GM12878 (cell line): ENCODE measurements around the gene EPB42. TPM values are rescaled to one million over a fixed set of nuclear protein-coding genes. Genes with fewer than 3 reads are reported as not detected.

Experiments used
- ATF7 ChIP-seq: fragments of 450-650 bp; IDR thresholded peaks from 2 replicates; pipeline ENCODE4 v1.6.1; 2016; ENCODE audit warnings: low read depth, mild to moderate bottlenecking
- BCL11A ChIP-seq: IDR thresholded peaks from 2 replicates; pipeline ENCODE4 v1.6.1; 2011; ENCODE audit warnings: low read depth, low read length
- BMI1 ChIP-seq: fragments of 450-650 bp; IDR thresholded peaks from 2 replicates; pipeline ENCODE4 v1.6.1; 2016; ENCODE audit warnings: mild to moderate bottlenecking, moderate library complexity, borderline replicate concordance
- DPF2 ChIP-seq: fragments of 450-650 bp; IDR thresholded peaks from 2 replicates; pipeline ENCODE4 v1.6.1; 2017; ENCODE audit warnings: mild to moderate bottlenecking
- MEF2B ChIP-seq: fragments of 450-650 bp; IDR thresholded peaks from 2 replicates; pipeline ENCODE4 v1.6.1; 2018; ENCODE audit warnings: mild to moderate bottlenecking, moderate library complexity; ENCODE audit not compliant: partially characterized antibody, poor library complexity, severe bottlenecking
- MTA2 ChIP-seq: fragments of 450-650 bp; IDR thresholded peaks from 2 replicates; pipeline ENCODE4 v1.6.1; 2016; ENCODE audit warnings: low read depth, mild to moderate bottlenecking, moderate library complexity
- NFYB ChIP-seq: IDR thresholded peaks from 2 replicates; pipeline ENCODE4 v1.6.1; 2011; ENCODE audit warnings: low read depth, mild to moderate bottlenecking, low read length, improper control_type of control experiment, moderate library complexity; ENCODE audit not compliant: insufficient read depth
- NR2F1 ChIP-seq: fragments of 450-650 bp; conservative IDR thresholded peaks from 2 replicates; pipeline ENCODE4 v1.6.1; 2017; ENCODE audit warnings: mild to moderate bottlenecking
- SREBF2 ChIP-seq: IDR thresholded peaks from 2 replicates; pipeline ENCODE4 v1.6.1; 2012; ENCODE audit warnings: mild to moderate bottlenecking, low read length
- SUZ12 ChIP-seq: fragments of 200-600 bp; sonication (generic); IDR thresholded peaks from one replicate; pipeline ENCODE4 v1.6.1; 2018; ENCODE audit warnings: antibody characterized with exemption, mild to moderate bottlenecking; ENCODE audit not compliant: unreplicated experiment
- TAF1 ChIP-seq: IDR thresholded peaks from 2 replicates; pipeline ENCODE4 v1.6.1; 2011; ENCODE audit warnings: mild to moderate bottlenecking, low read depth, low read length, borderline replicate concordance
- WRNIP1 ChIP-seq: IDR thresholded peaks from 2 replicates; pipeline ENCODE4 v1.6.1; 2011; ENCODE audit warnings: low read depth, low read length, improper control_type of control experiment, borderline replicate concordance
- ZNF274 ChIP-seq: IDR thresholded peaks from one replicate; pipeline ENCODE4 v1.8.0; 2011; ENCODE audit not compliant: insufficient read length, insufficient read depth
- polyA plus RNA-seq, 11 experiments: library from polyadenylated mRNA; depleted of rRNA in 4 of 11; unstranded in 6 of 11; stranded (reverse) in 5 of 11; fragments of >200 nt; fragmentation: Nextera tagmentation in 4 of 11; fragmentation: Illumina TruSeq in 1 of 11; extraction: Ambion mirVana in 4 of 11; extraction: Trizol in 1 of 11; gene quantifications; 1 replicate in 1 of 11; 2 replicates in 10 of 11; pipeline versions ENCODE4 v1.2.1 to v1.2.3, GENCODE V29; 2011 to 2016; ENCODE audit warnings: inconsistent platforms in 2 of 11, missing spikeins in 2 of 11, low read depth in 1 of 11
- total RNA-seq, 4 experiments: library from RNA; depleted of rRNA in 3 of 4; stranded (reverse); fragments of >200 nt in 3 of 4; fragmentation: Illumina TruSeq in 1 of 4; extraction: Trizol in 1 of 4; gene quantifications; 2 replicates each; pipeline versions ENCODE4 v1.2.1 to v1.2.3, GENCODE V29; 2013 to 2021
- TF ChIP-seq, protein P1 (sequence below): fragments of 450-650 bp; IDR thresholded peaks from 2 replicates; pipeline ENCODE4 v1.6.1; 2017; ENCODE audit warnings: mild to moderate bottlenecking, moderate library complexity
- TF ChIP-seq, protein P2 (sequence below): fragments of 450-650 bp; IDR thresholded peaks from 2 replicates; pipeline ENCODE4 v1.6.1; 2017; ENCODE audit warnings: borderline replicate concordance
- TF ChIP-seq, protein P3 (sequence below): fragments of 450-650 bp; formaldehyde crosslinking; IDR thresholded peaks from 2 replicates; pipeline ENCODE4 v1.5.0; 2022; ENCODE audit warnings: mild to moderate bottlenecking, missing genetic modification characterization
- TF ChIP-seq, protein P4 (sequence below): IDR thresholded peaks from 2 replicates; pipeline ENCODE4 v1.6.1; 2011; ENCODE audit warnings: low read depth, low read length, improper control_type of control experiment, borderline replicate concordance
- TF ChIP-seq, protein P5 (sequence below): IDR thresholded peaks from 2 replicates; pipeline ENCODE4 v1.6.1; 2012; ENCODE audit warnings: low read length, inconsistent platforms
- TF ChIP-seq, protein P6 (sequence below): IDR thresholded peaks from 2 replicates; pipeline ENCODE4 v1.6.1; 2012; ENCODE audit warnings: low read depth, low read length, improper control_type of control experiment

The EPB42 gene
- total and polyA plus RNA-seq, 10 of the 15 experiments (the other 5 are each of a cell fraction or from before 2014, with no cell fraction given) = not detected

DNA sequence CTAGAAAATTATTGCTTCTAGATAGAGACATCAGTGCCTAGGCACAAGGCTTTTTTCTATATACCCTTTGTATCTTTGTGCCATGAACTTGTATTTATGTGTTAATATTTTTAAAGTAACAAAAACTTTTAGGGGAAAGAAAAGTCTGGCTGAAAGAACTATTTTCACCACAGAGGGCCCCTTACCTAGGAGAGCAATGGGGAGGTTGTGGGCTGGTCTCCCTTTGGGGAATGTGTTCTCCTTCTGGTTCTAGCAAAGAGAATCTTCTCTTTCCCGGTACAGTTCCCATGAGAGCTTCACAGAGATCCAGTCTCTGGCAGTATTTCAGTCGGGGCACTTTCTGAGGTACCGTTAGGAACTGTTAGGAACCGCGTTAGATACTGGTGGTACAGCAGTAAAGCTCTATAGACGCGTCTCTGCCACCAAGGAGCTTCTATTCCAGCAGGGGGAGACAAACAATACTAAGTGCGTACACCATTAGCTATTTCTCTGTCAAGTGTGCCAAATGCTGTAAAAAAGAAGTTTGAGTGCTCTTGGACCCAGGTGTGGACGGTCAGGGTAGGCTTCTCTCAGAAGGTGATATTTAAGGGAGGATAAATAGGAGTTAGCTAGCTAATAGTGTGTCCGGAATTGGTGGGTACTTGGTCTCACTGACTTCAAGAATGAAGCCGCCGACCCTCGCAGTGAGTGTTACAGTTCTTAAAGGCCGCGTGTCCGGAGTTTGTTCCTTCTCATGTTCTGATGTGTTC lies 4.6 kb upstream of the EPB42 start (continued):
- TF ChIP-seq BCL11A (no peak), NFYB (no peak), ZNF274 (no peak), DPF2 (no peak), TAF1 (no peak), MEF2B (no peak), MTA2 (no peak), WRNIP1 (no peak), SREBF2 (no peak), BMI1 (no peak), NR2F1 (no peak), SUZ12 (no peak), ATF7 (no peak)
- TF ChIP-seq, protein P1, sequence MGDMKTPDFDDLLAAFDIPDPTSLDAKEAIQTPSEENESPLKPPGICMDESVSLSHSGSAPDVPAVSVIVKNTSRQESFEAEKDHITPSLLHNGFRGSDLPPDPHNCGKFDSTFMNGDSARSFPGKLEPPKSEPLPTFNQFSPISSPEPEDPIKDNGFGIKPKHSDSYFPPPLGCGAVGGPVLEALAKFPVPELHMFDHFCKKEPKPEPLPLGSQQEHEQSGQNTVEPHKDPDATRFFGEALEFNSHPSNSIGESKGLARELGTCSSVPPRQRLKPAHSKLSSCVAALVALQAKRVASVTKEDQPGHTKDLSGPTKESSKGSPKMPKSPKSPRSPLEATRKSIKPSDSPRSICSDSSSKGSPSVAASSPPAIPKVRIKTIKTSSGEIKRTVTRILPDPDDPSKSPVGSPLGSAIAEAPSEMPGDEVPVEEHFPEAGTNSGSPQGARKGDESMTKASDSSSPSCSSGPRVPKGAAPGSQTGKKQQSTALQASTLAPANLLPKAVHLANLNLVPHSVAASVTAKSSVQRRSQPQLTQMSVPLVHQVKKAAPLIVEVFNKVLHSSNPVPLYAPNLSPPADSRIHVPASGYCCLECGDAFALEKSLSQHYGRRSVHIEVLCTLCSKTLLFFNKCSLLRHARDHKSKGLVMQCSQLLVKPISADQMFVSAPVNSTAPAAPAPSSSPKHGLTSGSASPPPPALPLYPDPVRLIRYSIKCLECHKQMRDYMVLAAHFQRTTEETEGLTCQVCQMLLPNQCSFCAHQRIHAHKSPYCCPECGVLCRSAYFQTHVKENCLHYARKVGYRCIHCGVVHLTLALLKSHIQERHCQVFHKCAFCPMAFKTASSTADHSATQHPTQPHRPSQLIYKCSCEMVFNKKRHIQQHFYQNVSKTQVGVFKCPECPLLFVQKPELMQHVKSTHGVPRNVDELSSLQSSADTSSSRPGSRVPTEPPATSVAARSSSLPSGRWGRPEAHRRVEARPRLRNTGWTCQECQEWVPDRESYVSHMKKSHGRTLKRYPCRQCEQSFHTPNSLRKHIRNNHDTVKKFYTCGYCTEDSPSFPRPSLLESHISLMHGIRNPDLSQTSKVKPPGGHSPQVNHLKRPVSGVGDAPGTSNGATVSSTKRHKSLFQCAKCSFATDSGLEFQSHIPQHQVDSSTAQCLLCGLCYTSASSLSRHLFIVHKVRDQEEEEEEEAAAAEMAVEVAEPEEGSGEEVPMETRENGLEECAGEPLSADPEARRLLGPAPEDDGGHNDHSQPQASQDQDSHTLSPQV = 0 out of 2 replicates have a peak, but pooled peaks have one; percentile 59
- TF ChIP-seq, protein P2, sequence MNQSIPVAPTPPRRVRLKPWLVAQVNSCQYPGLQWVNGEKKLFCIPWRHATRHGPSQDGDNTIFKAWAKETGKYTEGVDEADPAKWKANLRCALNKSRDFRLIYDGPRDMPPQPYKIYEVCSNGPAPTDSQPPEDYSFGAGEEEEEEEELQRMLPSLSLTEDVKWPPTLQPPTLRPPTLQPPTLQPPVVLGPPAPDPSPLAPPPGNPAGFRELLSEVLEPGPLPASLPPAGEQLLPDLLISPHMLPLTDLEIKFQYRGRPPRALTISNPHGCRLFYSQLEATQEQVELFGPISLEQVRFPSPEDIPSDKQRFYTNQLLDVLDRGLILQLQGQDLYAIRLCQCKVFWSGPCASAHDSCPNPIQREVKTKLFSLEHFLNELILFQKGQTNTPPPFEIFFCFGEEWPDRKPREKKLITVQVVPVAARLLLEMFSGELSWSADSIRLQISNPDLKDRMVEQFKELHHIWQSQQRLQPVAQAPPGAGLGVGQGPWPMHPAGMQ = no peak
- TF ChIP-seq, protein P3, sequence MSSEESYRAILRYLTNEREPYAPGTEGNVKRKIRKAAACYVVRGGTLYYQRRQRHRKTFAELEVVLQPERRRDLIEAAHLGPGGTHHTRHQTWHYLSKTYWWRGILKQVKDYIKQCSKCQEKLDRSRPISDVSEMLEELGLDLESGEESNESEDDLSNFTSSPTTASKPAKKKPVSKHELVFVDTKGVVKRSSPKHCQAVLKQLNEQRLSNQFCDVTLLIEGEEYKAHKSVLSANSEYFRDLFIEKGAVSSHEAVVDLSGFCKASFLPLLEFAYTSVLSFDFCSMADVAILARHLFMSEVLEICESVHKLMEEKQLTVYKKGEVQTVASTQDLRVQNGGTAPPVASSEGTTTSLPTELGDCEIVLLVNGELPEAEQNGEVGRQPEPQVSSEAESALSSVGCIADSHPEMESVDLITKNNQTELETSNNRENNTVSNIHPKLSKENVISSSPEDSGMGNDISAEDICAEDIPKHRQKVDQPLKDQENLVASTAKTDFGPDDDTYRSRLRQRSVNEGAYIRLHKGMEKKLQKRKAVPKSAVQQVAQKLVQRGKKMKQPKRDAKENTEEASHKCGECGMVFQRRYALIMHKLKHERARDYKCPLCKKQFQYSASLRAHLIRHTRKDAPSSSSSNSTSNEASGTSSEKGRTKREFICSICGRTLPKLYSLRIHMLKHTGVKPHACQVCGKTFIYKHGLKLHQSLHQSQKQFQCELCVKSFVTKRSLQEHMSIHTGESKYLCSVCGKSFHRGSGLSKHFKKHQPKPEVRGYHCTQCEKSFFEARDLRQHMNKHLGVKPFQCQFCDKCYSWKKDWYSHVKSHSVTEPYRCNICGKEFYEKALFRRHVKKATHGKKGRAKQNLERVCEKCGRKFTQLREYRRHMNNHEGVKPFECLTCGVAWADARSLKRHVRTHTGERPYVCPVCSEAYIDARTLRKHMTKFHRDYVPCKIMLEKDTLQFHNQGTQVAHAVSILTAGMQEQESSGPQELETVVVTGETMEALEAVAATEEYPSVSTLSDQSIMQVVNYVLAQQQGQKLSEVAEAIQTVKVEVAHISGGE (CRISPR knock-in tag) = no peak
- TF ChIP-seq, protein P4, sequence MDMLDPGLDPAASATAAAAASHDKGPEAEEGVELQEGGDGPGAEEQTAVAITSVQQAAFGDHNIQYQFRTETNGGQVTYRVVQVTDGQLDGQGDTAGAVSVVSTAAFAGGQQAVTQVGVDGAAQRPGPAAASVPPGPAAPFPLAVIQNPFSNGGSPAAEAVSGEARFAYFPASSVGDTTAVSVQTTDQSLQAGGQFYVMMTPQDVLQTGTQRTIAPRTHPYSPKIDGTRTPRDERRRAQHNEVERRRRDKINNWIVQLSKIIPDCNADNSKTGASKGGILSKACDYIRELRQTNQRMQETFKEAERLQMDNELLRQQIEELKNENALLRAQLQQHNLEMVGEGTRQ = no peak
- TF ChIP-seq, protein P5, sequence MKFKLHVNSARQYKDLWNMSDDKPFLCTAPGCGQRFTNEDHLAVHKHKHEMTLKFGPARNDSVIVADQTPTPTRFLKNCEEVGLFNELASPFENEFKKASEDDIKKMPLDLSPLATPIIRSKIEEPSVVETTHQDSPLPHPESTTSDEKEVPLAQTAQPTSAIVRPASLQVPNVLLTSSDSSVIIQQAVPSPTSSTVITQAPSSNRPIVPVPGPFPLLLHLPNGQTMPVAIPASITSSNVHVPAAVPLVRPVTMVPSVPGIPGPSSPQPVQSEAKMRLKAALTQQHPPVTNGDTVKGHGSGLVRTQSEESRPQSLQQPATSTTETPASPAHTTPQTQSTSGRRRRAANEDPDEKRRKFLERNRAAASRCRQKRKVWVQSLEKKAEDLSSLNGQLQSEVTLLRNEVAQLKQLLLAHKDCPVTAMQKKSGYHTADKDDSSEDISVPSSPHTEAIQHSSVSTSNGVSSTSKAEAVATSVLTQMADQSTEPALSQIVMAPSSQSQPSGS = no peak
- TF ChIP-seq, protein P6, sequence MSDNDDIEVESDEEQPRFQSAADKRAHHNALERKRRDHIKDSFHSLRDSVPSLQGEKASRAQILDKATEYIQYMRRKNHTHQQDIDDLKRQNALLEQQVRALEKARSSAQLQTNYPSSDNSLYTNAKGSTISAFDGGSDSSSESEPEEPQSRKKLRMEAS = no peak
